HCT116 (cell line): ENCODE results near the gene FAM162A. TPM values are rescaled to one million over a fixed set of nuclear protein-coding genes. Genes with fewer than 3 reads are reported as not detected.

Experiments used
- ATAC-seq: fragments of 200-7000 bp; cut with Tn5 transposase; 2 replicates; pipeline ENCODE4 v1.9.1; 2020; ENCODE audit warnings: mild to moderate bottlenecking, moderate library complexity
- BruUV-seq: library from RNA; stranded (reverse); fragments of 400-500 nt; replicated peaks from 2 replicates; lab custom pipeline; 2021; lab: Mats Ljungman, UMichigan
- CTCF ChIA-PET: fragments of 300-600 bp; sonication (Branson Sonifier 250); formaldehyde crosslinking; loops from one replicate; lab custom pipeline; 2021; ENCODE audit warnings: antibody characterized with exemption; lab: Charles Lee
- POLR2A ChIA-PET: fragments of 300-600, 350-600 bp; sonication (Branson Sonifier 250); formaldehyde crosslinking; loops from one replicate; lab custom pipeline; 2021; ENCODE audit warnings: antibody characterized with exemption; lab: Charles Lee
- RAD21 ChIA-PET, 2 experiments: fragments of 300-600 bp; sonication (Branson Sonifier 250); formaldehyde crosslinking; loops; one replicate each; lab custom pipeline; 2023; ENCODE audit warnings: low total read pairs in 2 of 2; ENCODE audit not compliant: uncharacterized antibody in 2 of 2, unreplicated experiment in 2 of 2, low non-redundant PET in 1 of 2; lab: Charles Lee
- DNase-seq: peaks from one replicate; pipeline ENCODE4 v3.0.0-alpha.2; 2010; ENCODE audit warnings: low read depth, low spot score
- H2AFZ ChIP-seq: fragments of 200-600 bp; shearing (Covaris generic), sonication (generic); 2 replicates; pipeline ENCODE4 v1.6.1; 2017; ENCODE audit warnings: low read depth, mixed run types, mixed read lengths, antibody characterized with exemption, low read length; ENCODE audit not compliant: poor library complexity, severe bottlenecking
- H3K27ac ChIP-seq: 2 replicates; pipeline ENCODE4 v1.5.1; 2012; ENCODE audit warnings: low read depth, low read length
- H3K27me3 ChIP-seq: fragments of 200-600 bp; sonication (generic); 2 replicates; pipeline ENCODE4 v1.6.1; 2016; ENCODE audit warnings: mixed run types, low read length, mixed read lengths; ENCODE audit not compliant: insufficient read depth
- H3K36me3 ChIP-seq, 2 experiments: fragments of 200-500 bp in 1 of 2; fragments of 200-600 bp in 1 of 2; sonication (Bioruptor generic) in 1 of 2; sonication (generic) in 1 of 2; 2 replicates each; pipeline versions ENCODE4 v1.5.1 to v1.6.1; 2014 to 2016; ENCODE audit warnings: low read length in 2 of 2, inconsistent platforms in 1 of 2, mixed read lengths in 1 of 2, mixed run types in 1 of 2; ENCODE audit not compliant: insufficient read depth in 2 of 2, control insufficient read depth in 1 of 2
- H3K4me1 ChIP-seq, 2 experiments: fragments of 200-600 bp in 1 of 2; sonication (generic) in 1 of 2; 2 replicates each; pipeline versions ENCODE4 v1.5.1 to v1.6.1; 2012 to 2017; ENCODE audit warnings: low read length in 2 of 2, inconsistent platforms in 1 of 2, mild to moderate bottlenecking in 1 of 2, mixed read lengths in 1 of 2, mixed run types in 1 of 2, moderate library complexity in 1 of 2; ENCODE audit not compliant: insufficient read depth in 2 of 2, control insufficient read depth in 1 of 2
- H3K4me2 ChIP-seq: fragments of 200-600 bp; sonication (generic); 2 replicates; pipeline ENCODE4 v1.6.1; 2017; ENCODE audit warnings: mixed run types, low read length, mixed read lengths
- H3K4me3 ChIP-seq, 2 experiments: fragments of 200-600 bp in 1 of 2; sonication (generic) in 1 of 2; replicated peaks in 1 of 2; 2 replicates each; pipeline ENCODE4 v1.5.1; 2011 to 2016; ENCODE audit warnings: low read length in 2 of 2, control low read depth in 1 of 2, low read depth in 1 of 2, mild to moderate bottlenecking in 1 of 2, mixed read lengths in 1 of 2, mixed run types in 1 of 2
- H3K79me2 ChIP-seq: fragments of 200-600 bp; sonication (generic); 2 replicates; pipeline ENCODE4 v1.6.1; 2017; ENCODE audit warnings: mild to moderate bottlenecking, mixed run types, low read length, moderate library complexity, mixed read lengths; ENCODE audit not compliant: insufficient read depth
- H3K9ac ChIP-seq: fragments of 200-600 bp; sonication (generic); 2 replicates; pipeline ENCODE4 v1.6.1; 2016; ENCODE audit warnings: low read length, mixed read lengths
- H3K9me2 ChIP-seq: fragments of 200-600 bp; sonication (generic), shearing (Covaris generic); 2 replicates; pipeline ENCODE4 v1.6.1; 2017; ENCODE audit warnings: mixed run types, mild to moderate bottlenecking, moderate library complexity; ENCODE audit not compliant: insufficient read depth
- H3K9me3 ChIP-seq, 2 experiments: fragments of 200-500 bp in 1 of 2; fragments of 200-600 bp in 1 of 2; sonication (Bioruptor generic) in 1 of 2; sonication (generic) in 1 of 2; 2 replicates each; pipeline ENCODE4 v1.6.1; 2014 to 2017; ENCODE audit warnings: low read length in 2 of 2, mixed read lengths in 2 of 2, inconsistent platforms in 1 of 2, low read depth in 1 of 2, mild to moderate bottlenecking in 1 of 2, mixed run types in 1 of 2, moderate library complexity in 1 of 2; ENCODE audit not compliant: control insufficient read depth in 1 of 2, insufficient read depth in 1 of 2
- H4K20me1 ChIP-seq: fragments of 200-600 bp; sonication (generic), shearing (Covaris generic); 2 replicates; pipeline ENCODE4 v1.6.1; 2017; ENCODE audit warnings: mixed run types, mild to moderate bottlenecking, moderate library complexity; ENCODE audit not compliant: insufficient read depth
- CEBPB ChIP-seq: IDR thresholded peaks from 2 replicates; pipeline ENCODE4 v1.6.1; 2012; ENCODE audit warnings: low read depth
- EGR1 ChIP-seq: IDR thresholded peaks from 2 replicates; pipeline ENCODE4 v1.6.1; 2012; ENCODE audit warnings: low read depth
- ELF1 ChIP-seq: IDR thresholded peaks from 2 replicates; pipeline ENCODE4 v1.6.1; 2012; ENCODE audit warnings: low read depth, borderline replicate concordance
- EZH2 ChIP-seq: fragments of 200-600 bp; sonication (generic); IDR thresholded peaks from 2 replicates; pipeline ENCODE4 v1.6.1; 2017; ENCODE audit warnings: antibody characterized with exemption, mixed run types
- EZH2phosphoT487 ChIP-seq: fragments of 200-600 bp; IDR thresholded peaks from 2 replicates; pipeline ENCODE4 v1.6.1; 2018; ENCODE audit warnings: antibody characterized with exemption, borderline replicate concordance
- JUND ChIP-seq: IDR thresholded peaks from 2 replicates; pipeline ENCODE4 v1.6.1; 2012
- POLR2A ChIP-seq: IDR thresholded peaks from 2 replicates; pipeline ENCODE4 v1.7.0; 2011; ENCODE audit warnings: borderline replicate concordance; ENCODE audit not compliant: insufficient read depth, insufficient read length; ENCODE audit errors: extremely low read depth
- POLR2AphosphoS5 ChIP-seq: IDR thresholded peaks from 2 replicates; pipeline ENCODE4 v1.6.1; 2011; ENCODE audit warnings: mild to moderate bottlenecking, low read depth, low read length, moderate library complexity
- RAD21 ChIP-seq: IDR thresholded peaks from 2 replicates; pipeline ENCODE4 v1.6.1; 2012; ENCODE audit warnings: low read depth, mild to moderate bottlenecking
- SIN3A ChIP-seq: IDR thresholded peaks from 2 replicates; pipeline ENCODE4 v1.6.1; 2012; ENCODE audit warnings: low read depth
- SP1 ChIP-seq: IDR thresholded peaks from 2 replicates; pipeline ENCODE4 v1.6.1; 2012; ENCODE audit warnings: low read depth
- TCF7L2 ChIP-seq: IDR thresholded peaks from 2 replicates; pipeline ENCODE4 v1.7.0; 2011; ENCODE audit warnings: borderline replicate concordance, inconsistent platforms; ENCODE audit not compliant: insufficient read depth, insufficient read length; ENCODE audit errors: extremely low read depth
- ZNF274 ChIP-seq: fragments of 200-500 bp; sonication (Bioruptor generic); IDR thresholded peaks from 2 replicates; pipeline ENCODE4 v1.6.1; 2014; ENCODE audit warnings: mild to moderate bottlenecking, low read depth, low read length, inconsistent platforms
- intact Hi-C: fragments of 100-400 bp; cut with micrococcal nuclease; formaldehyde crosslinking; loops from 2 replicates; pipeline ENCODE4 v1.10.0; 2022
- total RNA-seq: library from RNA; stranded (reverse); gene quantifications from one replicate; pipeline ENCODE4 v1.2.1, GENCODE V29; 2021; ENCODE audit not compliant: unreplicated experiment
- TF ChIP-seq, protein P1 (sequence below), 3 experiments: fragments of 200-600 bp in 1 of 3; sonication (generic) in 1 of 3; IDR thresholded peaks in 2 of 3; conservative IDR thresholded peaks in 1 of 3; 2 replicates each; pipeline ENCODE4 v1.5.1; 2012 to 2017; ENCODE audit warnings: low read depth in 2 of 3, low read length in 2 of 3, antibody characterized with exemption in 1 of 3, borderline replicate concordance in 1 of 3, control low read depth in 1 of 3, mild to moderate bottlenecking in 1 of 3, mixed read lengths in 1 of 3, mixed run types in 1 of 3, moderate library complexity in 1 of 3; ENCODE audit not compliant: insufficient read depth in 1 of 3
- TF ChIP-seq, protein P2 (sequence below): IDR thresholded peaks from 2 replicates; pipeline ENCODE4 v1.6.1; 2012
- TF ChIP-seq, protein P3 (sequence below): IDR thresholded peaks from 2 replicates; pipeline ENCODE4 v1.6.1; 2012
- TF ChIP-seq, protein P4 (sequence below): IDR thresholded peaks from 2 replicates; pipeline ENCODE4 v1.6.1; 2012; ENCODE audit warnings: low read depth
- TF ChIP-seq, protein P5 (sequence below): IDR thresholded peaks from 2 replicates; pipeline ENCODE4 v1.6.1; 2011; ENCODE audit warnings: mild to moderate bottlenecking, low read length, moderate library complexity; ENCODE audit not compliant: insufficient replicate concordance; ENCODE audit errors: extremely low read depth

The FAM162A gene
- total RNA-seq, 1 experiment from 2014 or later: 74.1 TPM

DNA sequence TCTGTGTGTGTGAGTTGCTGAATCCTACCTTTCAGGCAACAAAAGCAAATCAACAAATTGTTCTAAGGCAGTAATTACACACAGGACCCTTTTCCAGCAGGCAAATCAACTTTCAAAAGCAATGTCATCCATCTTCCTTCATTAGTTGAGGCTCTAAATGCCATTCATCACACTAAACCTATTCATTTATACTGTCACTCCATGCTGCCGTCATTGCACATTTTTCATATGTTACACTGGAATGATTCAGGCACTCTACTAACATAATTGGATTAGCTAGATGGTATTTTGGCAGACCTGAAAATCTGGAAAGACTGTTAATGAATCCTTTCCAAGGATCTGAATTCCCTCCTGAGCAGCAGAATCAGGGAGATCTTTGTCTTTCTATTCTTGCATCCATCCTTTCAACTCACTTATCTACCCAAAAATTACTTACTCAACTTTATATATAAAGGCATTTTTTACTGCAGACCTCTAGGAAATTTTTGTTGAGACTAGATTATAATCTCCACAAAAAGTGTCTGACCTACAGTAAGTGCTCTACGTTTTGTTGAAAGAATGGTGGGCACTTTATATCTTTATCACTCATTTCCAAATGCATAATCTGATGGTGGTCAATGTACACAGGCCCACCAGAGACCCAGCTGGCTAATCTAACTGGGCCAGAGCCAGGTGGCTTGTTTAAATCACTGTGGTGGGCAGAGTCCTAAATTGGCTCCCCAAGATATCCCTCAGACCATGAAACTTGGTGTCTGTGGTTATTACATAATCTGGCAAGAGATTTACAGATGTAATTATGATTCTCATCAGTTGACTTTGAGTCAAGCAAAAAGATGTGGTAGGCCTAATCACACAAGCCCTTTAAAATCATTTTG is 25.9 kb upstream of the FAM162A start:
- H3K27ac ChIP-seq: no peak overlapping the region
- H3K9me2 ChIP-seq: no peaks in the 10 kb centered on the region
- H3K9me3 ChIP-seq: no peaks in the 10 kb centered on the region
- no peak for TF ChIP-seq ELF1
- no peak for TF ChIP-seq EZH2phosphoT487
- TF ChIP-seq, protein P1, sequence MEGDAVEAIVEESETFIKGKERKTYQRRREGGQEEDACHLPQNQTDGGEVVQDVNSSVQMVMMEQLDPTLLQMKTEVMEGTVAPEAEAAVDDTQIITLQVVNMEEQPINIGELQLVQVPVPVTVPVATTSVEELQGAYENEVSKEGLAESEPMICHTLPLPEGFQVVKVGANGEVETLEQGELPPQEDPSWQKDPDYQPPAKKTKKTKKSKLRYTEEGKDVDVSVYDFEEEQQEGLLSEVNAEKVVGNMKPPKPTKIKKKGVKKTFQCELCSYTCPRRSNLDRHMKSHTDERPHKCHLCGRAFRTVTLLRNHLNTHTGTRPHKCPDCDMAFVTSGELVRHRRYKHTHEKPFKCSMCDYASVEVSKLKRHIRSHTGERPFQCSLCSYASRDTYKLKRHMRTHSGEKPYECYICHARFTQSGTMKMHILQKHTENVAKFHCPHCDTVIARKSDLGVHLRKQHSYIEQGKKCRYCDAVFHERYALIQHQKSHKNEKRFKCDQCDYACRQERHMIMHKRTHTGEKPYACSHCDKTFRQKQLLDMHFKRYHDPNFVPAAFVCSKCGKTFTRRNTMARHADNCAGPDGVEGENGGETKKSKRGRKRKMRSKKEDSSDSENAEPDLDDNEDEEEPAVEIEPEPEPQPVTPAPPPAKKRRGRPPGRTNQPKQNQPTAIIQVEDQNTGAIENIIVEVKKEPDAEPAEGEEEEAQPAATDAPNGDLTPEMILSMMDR (IDR thresholded peaks at IDR 0.05 in 2 of 3, conservative IDR thresholded peaks at IDR 0.05 in 1 of 3; ENCODE audit: borderline replicate concordance in 1 of 3, insufficient read depth in 1 of 3, low read depth in 2 of 3, low read length in 2 of 3): no peak
- TF ChIP-seq TCF7L2: no peak
- no peak for TF ChIP-seq EGR1
- TF ChIP-seq SP1: no peak
- TF ChIP-seq, protein P2, sequence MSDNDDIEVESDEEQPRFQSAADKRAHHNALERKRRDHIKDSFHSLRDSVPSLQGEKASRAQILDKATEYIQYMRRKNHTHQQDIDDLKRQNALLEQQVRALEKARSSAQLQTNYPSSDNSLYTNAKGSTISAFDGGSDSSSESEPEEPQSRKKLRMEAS: no peak
- TF ChIP-seq POLR2A: no peak
- TF ChIP-seq, protein P3, sequence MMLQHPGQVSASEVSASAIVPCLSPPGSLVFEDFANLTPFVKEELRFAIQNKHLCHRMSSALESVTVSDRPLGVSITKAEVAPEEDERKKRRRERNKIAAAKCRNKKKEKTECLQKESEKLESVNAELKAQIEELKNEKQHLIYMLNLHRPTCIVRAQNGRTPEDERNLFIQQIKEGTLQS: no peak
- TF ChIP-seq EZH2: no peak
- no peak for TF ChIP-seq ZNF274
- no peak for TF ChIP-seq SIN3A
- TF ChIP-seq, protein P4, sequence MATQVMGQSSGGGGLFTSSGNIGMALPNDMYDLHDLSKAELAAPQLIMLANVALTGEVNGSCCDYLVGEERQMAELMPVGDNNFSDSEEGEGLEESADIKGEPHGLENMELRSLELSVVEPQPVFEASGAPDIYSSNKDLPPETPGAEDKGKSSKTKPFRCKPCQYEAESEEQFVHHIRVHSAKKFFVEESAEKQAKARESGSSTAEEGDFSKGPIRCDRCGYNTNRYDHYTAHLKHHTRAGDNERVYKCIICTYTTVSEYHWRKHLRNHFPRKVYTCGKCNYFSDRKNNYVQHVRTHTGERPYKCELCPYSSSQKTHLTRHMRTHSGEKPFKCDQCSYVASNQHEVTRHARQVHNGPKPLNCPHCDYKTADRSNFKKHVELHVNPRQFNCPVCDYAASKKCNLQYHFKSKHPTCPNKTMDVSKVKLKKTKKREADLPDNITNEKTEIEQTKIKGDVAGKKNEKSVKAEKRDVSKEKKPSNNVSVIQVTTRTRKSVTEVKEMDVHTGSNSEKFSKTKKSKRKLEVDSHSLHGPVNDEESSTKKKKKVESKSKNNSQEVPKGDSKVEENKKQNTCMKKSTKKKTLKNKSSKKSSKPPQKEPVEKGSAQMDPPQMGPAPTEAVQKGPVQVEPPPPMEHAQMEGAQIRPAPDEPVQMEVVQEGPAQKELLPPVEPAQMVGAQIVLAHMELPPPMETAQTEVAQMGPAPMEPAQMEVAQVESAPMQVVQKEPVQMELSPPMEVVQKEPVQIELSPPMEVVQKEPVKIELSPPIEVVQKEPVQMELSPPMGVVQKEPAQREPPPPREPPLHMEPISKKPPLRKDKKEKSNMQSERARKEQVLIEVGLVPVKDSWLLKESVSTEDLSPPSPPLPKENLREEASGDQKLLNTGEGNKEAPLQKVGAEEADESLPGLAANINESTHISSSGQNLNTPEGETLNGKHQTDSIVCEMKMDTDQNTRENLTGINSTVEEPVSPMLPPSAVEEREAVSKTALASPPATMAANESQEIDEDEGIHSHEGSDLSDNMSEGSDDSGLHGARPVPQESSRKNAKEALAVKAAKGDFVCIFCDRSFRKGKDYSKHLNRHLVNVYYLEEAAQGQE: no peak
- TF ChIP-seq, protein P5, sequence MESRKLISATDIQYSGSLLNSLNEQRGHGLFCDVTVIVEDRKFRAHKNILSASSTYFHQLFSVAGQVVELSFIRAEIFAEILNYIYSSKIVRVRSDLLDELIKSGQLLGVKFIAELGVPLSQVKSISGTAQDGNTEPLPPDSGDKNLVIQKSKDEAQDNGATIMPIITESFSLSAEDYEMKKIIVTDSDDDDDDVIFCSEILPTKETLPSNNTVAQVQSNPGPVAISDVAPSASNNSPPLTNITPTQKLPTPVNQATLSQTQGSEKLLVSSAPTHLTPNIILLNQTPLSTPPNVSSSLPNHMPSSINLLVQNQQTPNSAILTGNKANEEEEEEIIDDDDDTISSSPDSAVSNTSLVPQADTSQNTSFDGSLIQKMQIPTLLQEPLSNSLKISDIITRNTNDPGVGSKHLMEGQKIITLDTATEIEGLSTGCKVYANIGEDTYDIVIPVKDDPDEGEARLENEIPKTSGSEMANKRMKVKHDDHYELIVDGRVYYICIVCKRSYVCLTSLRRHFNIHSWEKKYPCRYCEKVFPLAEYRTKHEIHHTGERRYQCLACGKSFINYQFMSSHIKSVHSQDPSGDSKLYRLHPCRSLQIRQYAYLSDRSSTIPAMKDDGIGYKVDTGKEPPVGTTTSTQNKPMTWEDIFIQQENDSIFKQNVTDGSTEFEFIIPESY: no peak
- no peak for TF ChIP-seq RAD21
- TF ChIP-seq CEBPB: no peak
- no peak for TF ChIP-seq JUND
- TF ChIP-seq POLR2AphosphoS5: no peak
- H3K4me1 ChIP-seq: no peaks in the 10 kb centered on the region
- intact Hi-C loops: loop anchor here (5.0 kb wide), 1 partner anchor 51 kb away; no protein-coding TSS in a partner anchor
- no peak for ATAC-seq
- peaks cover 3% of the 10 kb centered on the region; the same call in 1 of the 2 replicates for H4K20me1 ChIP-seq
- no peaks in the 10 kb centered on the region for H3K79me2 ChIP-seq
- H3K9ac ChIP-seq: no peak overlapping the region
- H3K36me3 ChIP-seq: peaks cover 10 to 16% of the 10 kb centered on the region in 2 experiments; a peak in 3 of 4 replicates
- POLR2A ChIA-PET: no interaction called here
- DNase-seq: no peak
- H3K4me2 ChIP-seq: no peak overlapping the region
- RAD21 ChIA-PET: interaction anchor here in 1 of 2 experiments (1.5 kb wide), 1 partner anchor 52 kb away, joined by 4 read pairs; no protein-coding TSS in a partner anchor
- CTCF ChIA-PET: interaction anchor here (0.6 to 2.0 kb wide), 2 partner anchors 51 to 366 kb away, joined by 3 to 14 read pairs; no protein-coding TSS in a partner anchor
- H3K27me3 ChIP-seq: no peaks in the 10 kb centered on the region
- H3K4me3 ChIP-seq: no peak overlapping the region
- no peak overlapping the region for H2AFZ ChIP-seq
- BruUV-seq: no TSS peak
